Progenitor cell of endocrine pancreas (in vitro differentiated cells): ENCODE data around the gene NEK7. TPM values are rescaled to one million over a fixed set of nuclear protein-coding genes. Genes with fewer than 3 reads are reported as not detected.

ENCODE experiments used
- DNase-seq: peaks from one replicate; pipeline ENCODE4 v3.0.0; 2021; ENCODE audit warnings: low spot score; ENCODE audit not compliant: unreplicated experiment
- H3K27ac Mint-ChIP-seq: 2 replicates; pipeline ENCODE4 v1.8.0; 2021; ENCODE audit warnings: mild to moderate bottlenecking, moderate library complexity, mixed read lengths
- H3K27me3 Mint-ChIP-seq: 2 replicates; pipeline ENCODE4 v1.8.0; 2021; ENCODE audit warnings: mixed read lengths
- H3K36me3 Mint-ChIP-seq: 2 replicates; pipeline ENCODE4 v1.8.0; 2022; ENCODE audit warnings: mixed read lengths; ENCODE audit not compliant: insufficient read depth
- H3K4me1 Mint-ChIP-seq: 2 replicates; pipeline ENCODE4 v1.8.0; 2021; ENCODE audit warnings: low read depth, mixed read lengths
- H3K4me3 Mint-ChIP-seq: 2 replicates; pipeline ENCODE4 v1.8.0; 2021; ENCODE audit warnings: low read depth, mild to moderate bottlenecking, moderate library complexity, mixed read lengths
- H3K9me3 Mint-ChIP-seq: 2 replicates; pipeline ENCODE4 v1.8.0; 2021; ENCODE audit warnings: low read depth, mixed read lengths
- total RNA-seq: library from RNA; stranded (reverse); gene quantifications from 2 replicates; pipeline ENCODE4 v1.2.1, GENCODE V29; 2021
- TF ChIP-seq, protein P1 (sequence below): fragments of 200-600 bp; sonication (generic); IDR thresholded peaks from one replicate; pipeline ENCODE4 v1.5.0; 2021; ENCODE audit warnings: antibody characterized with exemption, mild to moderate bottlenecking; ENCODE audit not compliant: unreplicated experiment

NEK7 gene
- total RNA-seq, 1 donor from 2014 or later = 25.9 TPM

- DNase-seq = no peak
- Mint-ChIP-seq H3K4me1 (no peaks in the 10 kb centered on the region), H3K4me3 (no peak overlapping the region), H3K9me3 (no peaks in the 10 kb centered on the region), H3K27me3 (no peaks in the 10 kb centered on the region), H3K27ac (no peak overlapping the region), H3K36me3 (no peaks in the 10 kb centered on the region)
- TF ChIP-seq, protein P1, sequence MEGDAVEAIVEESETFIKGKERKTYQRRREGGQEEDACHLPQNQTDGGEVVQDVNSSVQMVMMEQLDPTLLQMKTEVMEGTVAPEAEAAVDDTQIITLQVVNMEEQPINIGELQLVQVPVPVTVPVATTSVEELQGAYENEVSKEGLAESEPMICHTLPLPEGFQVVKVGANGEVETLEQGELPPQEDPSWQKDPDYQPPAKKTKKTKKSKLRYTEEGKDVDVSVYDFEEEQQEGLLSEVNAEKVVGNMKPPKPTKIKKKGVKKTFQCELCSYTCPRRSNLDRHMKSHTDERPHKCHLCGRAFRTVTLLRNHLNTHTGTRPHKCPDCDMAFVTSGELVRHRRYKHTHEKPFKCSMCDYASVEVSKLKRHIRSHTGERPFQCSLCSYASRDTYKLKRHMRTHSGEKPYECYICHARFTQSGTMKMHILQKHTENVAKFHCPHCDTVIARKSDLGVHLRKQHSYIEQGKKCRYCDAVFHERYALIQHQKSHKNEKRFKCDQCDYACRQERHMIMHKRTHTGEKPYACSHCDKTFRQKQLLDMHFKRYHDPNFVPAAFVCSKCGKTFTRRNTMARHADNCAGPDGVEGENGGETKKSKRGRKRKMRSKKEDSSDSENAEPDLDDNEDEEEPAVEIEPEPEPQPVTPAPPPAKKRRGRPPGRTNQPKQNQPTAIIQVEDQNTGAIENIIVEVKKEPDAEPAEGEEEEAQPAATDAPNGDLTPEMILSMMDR = no peak
These were observed 40.7 kb upstream of the NEK7 start for GRCh38 chr1:198116069-198116468.

DNA sequence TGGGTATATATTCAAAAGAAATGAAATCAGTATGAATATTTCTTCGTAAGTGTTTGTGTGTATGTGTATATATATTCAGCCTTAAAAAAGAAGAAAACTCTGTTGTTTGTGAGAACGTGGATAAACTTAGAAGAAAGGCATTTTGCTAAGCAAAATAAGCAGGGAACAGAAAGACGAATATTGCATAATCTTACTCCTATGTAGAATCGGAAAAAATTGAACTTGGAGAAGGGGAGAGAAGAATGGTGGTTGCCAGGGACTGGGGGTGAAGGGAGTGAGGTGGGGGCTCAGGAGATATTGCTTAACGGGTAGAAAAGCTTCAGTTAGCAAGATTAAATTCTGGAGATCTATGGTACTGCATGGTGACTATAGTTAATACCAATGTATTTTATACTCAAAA, 40.3 kb upstream of the NEK7 start:
- H3K4me3 Mint-ChIP-seq = no peak overlapping the region
- H3K4me1 Mint-ChIP-seq = no peaks in the 10 kb centered on the region
- H3K36me3 Mint-ChIP-seq = no peaks in the 10 kb centered on the region
- H3K27ac Mint-ChIP-seq = no peak overlapping the region
- no peaks in the 10 kb centered on the region for H3K27me3 Mint-ChIP-seq
- no peaks in the 10 kb centered on the region for H3K9me3 Mint-ChIP-seq
- TF ChIP-seq, protein P1 = no peak
- DNase-seq = no peak

- DNase-seq = no peak
- Mint-ChIP-seq H3K4me1 (no peaks in the 10 kb centered on the region), H3K27me3 (no peaks in the 10 kb centered on the region)
These were observed 39.5 kb upstream of the NEK7 start for GRCh38 chr1:198117267-198117666.

GRCh38 chr1:198118134-198118533, 38.7 kb upstream of the NEK7 start:
- H3K9me3 Mint-ChIP-seq = no peaks in the 10 kb centered on the region
- DNase-seq = no peak
- TF ChIP-seq, protein P1 = no peak
- no peak overlapping the region for H3K27ac Mint-ChIP-seq
- H3K36me3 Mint-ChIP-seq = no peaks in the 10 kb centered on the region
- H3K27me3 Mint-ChIP-seq = no peaks in the 10 kb centered on the region
- no peaks in the 10 kb centered on the region for H3K4me1 Mint-ChIP-seq
- no peak overlapping the region for H3K4me3 Mint-ChIP-seq

More at GRCh38 chr1:198117267-198117666, 39.5 kb upstream of the NEK7 start:
- no peak overlapping the region for H3K27ac Mint-ChIP-seq
- no peaks in the 10 kb centered on the region for H3K36me3 Mint-ChIP-seq
- H3K9me3 Mint-ChIP-seq = no peaks in the 10 kb centered on the region
- TF ChIP-seq, protein P1 = no peak
- no peak overlapping the region for H3K4me3 Mint-ChIP-seq

GRCh38 chr1:198119906-198120305, 36.9 kb upstream of the NEK7 start:
- Mint-ChIP-seq H3K36me3 (no peaks in the 10 kb centered on the region), H3K27ac (no peak overlapping the region), H3K9me3 (no peaks in the 10 kb centered on the region), H3K4me1 (no peaks in the 10 kb centered on the region), H3K4me3 (no peak overlapping the region), H3K27me3 (no peaks in the 10 kb centered on the region)
- TF ChIP-seq, protein P1 = no peak
- DNase-seq = no peak
